Endothelial cell of umbilical vein (primary cell): Measurements from ENCODE around the gene FLT3.

Source experiments
- CTCF ChIP-seq, 2 donors: IDR thresholded peaks; 1 replicate in 1 of 2; 2 replicates in 1 of 2; pipeline ENCODE4 v1.5.1; 2011; ENCODE audit warnings: low read length in 2 of 2, mild to moderate bottlenecking in 2 of 2, moderate library complexity in 2 of 2, control low read depth in 1 of 2, inconsistent platforms in 1 of 2, low read depth in 1 of 2; ENCODE audit not compliant: insufficient read depth in 1 of 2; ENCODE audit errors: extremely low read depth in 1 of 2
- MAX ChIP-seq: IDR thresholded peaks from 2 replicates; pipeline ENCODE4 v1.6.1; 2011; ENCODE audit not compliant: insufficient read depth, insufficient read length
- MYC ChIP-seq: IDR thresholded peaks from one replicate; pipeline ENCODE4 v1.6.1; 2011; ENCODE audit warnings: mild to moderate bottlenecking, low read depth, low read length
- POLR2A ChIP-seq: IDR thresholded peaks from 2 replicates; pipeline ENCODE4 v1.6.1; 2012; ENCODE audit warnings: low read depth, mild to moderate bottlenecking, control low read depth, low read length

GRCh38 chr13:27954406-27954851, 145.9 kb downstream of the FLT3 start:
- TF ChIP-seq CTCF (IDR thresholded peaks at IDR 0.05; ENCODE audit: extremely low read depth in 1 of 2, insufficient read depth in 1 of 2, low read depth in 1 of 2, low read length in 2 of 2): no peak
- no peak for TF ChIP-seq POLR2A
- no peak for TF ChIP-seq MAX
- no peak for TF ChIP-seq MYC
